HG02678 (cell line): Measurements from ENCODE around the gene PLXNA2.

Experiments used
- ATAC-seq: cut with Tn5 transposase; IDR thresholded peaks from one replicate; pipeline ENCODE4 v1.9.1; 2021; ENCODE audit warnings: mild to moderate bottlenecking, moderate library complexity; ENCODE audit not compliant: unreplicated experiment

Gene PLXNA2

GRCh38 chr1:208183977-208184911, 59.9 kb downstream of the PLXNA2 start:
- no peak for ATAC-seq

DNA sequence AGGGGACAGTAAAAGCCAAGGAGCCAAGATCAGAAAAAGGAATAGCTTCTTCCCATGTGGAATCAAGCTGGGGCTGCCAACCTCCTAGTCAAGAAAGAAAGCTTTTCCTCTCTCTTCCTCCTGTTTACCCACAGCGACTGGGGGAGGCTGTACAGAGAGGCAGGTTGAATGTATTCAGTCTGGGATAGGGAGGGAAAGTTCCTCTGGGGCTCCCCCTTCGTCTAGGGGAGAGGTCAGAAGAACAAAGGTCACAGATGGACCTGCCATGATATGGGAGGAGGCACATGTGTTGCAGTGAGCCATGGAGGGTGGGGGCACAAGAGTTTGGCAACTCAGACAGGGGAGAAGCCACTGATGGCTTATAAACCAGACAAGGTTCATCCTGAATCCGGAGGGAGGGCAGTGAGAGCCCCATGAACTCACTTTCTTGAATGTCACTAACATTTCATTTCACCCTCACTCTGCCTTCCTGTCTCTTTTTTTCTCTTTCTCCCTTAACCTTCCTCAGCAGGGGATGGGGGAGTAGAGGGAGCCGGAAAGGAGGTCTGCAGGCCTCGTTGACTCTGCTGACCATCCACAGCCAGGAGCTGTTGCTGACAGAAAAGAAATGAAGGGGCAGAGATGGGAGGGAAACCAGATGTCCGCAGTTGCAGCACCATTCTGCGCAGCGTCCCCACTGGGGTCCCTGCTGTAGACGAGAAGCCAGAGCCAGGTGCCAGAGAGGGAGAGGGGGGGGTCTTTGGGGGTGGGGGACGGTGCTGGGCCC, 61.1 kb downstream of the PLXNA2 start:
- no peak for ATAC-seq

DNA sequence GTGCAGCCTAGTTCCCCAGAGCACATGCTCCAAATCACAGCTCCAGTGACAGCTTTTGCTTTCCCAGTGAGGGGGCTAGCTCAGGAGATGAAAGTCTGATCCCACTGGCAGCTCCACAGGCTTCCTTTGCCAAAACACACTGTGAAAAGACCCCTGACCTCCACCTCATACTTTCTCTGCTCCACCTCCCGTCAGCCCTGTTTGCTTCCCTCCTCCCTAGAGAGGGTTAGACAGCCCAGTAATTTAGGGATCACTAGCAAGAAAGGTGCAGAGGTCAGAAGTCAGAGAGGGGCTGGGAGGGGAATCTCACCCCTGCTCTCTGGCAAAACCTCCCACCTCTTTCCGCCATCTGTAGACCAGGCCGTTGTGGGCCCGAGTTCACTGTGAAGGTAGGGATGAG, 62.8 kb downstream of the PLXNA2 start:
- ATAC-seq, result no peak

DNA sequence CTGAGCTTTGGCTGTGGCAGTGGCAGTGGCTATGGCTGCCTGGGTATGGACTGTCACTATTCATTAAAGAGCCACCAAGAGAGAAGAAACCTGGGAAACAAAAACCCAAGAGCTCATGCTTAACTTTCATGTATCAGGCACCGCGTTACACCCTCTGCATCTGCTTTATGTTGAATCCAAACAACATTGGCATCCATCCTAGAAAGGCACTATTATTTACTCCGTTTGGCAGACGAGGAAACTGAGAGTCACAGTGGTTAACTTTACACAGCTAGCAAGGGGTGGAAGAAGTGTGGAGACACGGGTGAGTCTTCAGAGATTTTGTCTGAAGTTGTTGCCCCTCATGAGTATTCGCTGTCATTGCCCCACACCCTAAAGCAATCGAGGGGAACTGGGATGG, 63.8 kb downstream of the PLXNA2 start:
- no peak for ATAC-seq

GRCh38 chr1:208179961-208180409, 64.2 kb downstream of the PLXNA2 start:
- ATAC-seq, result no peak

DNA sequence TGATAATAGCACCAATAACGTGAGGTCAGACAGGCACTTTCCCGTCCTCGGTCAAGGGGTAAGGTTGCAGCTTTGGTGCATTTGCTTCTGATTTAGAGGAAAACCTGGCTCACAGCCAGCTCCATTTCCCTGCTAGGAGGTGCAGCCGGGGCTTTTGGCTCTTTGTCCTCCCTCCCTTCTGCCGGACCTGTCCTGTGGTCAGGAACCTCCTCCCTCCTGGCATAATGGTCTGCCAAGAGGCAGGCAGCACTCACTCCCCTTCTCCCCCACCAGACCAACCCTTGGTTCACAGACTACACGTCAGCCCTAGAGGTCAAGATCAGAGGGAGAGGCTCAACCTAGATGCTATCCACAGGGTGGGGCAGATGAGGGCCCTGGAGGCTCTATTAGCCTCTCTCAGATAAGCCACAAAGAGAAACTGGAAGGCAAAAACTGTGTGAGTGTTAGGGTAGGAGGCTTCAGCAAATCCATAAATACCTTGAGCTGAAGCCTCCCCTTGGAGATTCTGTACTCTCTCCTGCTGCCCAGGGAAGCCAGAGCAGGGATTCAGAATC, 64.8 kb downstream of the PLXNA2 start:
- no peak for ATAC-seq

DNA sequence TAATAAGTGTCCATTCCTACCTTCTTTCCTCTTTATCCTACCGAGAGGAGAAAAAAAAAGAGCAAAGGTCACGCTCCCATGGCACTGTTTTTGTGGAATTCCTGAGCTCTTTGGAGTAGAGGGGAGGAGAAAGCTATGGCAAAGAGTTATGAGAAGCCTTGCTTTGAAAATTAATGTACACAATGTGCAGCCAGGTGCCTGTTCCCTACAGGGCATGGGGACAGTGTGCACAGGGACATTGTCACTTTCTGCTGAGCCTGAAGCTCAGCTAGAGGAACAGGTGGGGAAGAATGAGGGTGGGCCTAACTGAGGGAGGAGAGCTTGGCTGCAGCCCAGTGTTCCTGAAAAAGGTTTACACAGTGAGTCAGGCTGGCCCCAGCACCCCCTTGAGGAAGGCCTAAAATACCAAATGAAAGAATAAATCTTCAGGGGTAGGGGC, 66.1 kb downstream of the PLXNA2 start:
- ATAC-seq, result no peak

- peak; percentile 82 for ATAC-seq
These were observed 66.5 kb downstream of the PLXNA2 start for GRCh38 chr1:208177656-208178055.

DNA sequence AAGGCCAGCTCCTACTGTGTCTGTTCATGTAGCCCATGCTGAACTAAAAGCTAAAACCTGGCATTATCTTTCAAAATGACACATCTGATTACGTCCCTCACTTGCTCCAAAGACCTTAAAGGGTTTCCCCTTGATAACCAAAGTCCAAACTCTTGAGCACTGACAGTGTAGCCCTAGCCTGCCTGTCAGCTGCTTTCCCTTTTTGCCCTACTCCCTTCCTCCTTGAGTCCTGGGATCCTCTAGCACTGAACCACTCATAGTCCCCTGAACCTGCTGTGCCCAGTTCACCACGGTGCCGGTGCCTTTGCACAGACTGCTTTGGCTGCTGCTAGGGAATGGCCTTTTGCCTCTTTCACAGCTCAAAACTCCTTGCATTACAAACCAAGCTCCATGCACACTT, 67.5 kb downstream of the PLXNA2 start:
- no peak for ATAC-seq

DNA sequence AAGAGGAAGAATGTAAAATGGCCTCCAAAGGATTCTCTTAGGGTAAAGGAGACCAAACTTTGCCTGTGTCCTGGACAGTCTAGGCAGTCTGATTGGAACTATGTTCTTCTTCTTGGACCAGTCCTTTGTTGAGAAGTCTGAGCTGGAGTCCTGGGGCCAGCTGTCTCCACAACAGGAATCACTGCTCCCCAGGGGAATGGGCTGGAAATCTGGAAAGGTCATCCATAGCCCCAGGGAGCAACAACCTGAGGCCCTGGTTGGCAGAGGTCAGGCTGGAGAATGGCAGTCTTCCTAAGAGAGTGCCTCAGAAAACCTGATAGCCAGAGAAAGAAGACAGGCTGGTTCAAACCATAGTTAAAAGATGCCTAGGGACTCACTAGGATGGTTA, 68.7 kb downstream of the PLXNA2 start:
- ATAC-seq, result no peak

GRCh38 chr1:208174731-208175507, 69.3 kb downstream of the PLXNA2 start:
- ATAC-seq, result no peak

- ATAC-seq, result no peak
These were observed 70.0 kb downstream of the PLXNA2 start for GRCh38 chr1:208174200-208174599.

DNA sequence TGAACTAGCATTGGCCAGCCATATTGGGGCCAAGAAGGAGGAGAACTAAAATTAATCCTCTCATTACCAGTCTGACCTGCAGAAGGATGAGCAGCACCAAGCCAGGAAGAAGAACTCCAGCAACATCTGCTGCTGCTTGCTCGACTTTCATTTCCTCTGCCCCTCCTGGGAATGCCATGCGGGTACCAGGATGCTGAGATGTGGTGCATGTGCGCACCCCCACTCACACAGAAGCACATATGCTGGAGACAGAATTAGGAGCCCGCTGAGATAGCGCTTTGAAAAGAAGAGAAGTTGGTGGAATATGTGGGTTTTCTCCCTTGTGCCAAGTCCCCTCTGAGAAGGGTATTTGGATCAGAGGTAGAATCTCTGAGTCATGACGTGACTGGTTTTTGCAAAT, 70.4 kb downstream of the PLXNA2 start:
- no peak for ATAC-seq

- no peak for ATAC-seq
These were observed 71.6 kb downstream of the PLXNA2 start for GRCh38 chr1:208172423-208173145.

DNA sequence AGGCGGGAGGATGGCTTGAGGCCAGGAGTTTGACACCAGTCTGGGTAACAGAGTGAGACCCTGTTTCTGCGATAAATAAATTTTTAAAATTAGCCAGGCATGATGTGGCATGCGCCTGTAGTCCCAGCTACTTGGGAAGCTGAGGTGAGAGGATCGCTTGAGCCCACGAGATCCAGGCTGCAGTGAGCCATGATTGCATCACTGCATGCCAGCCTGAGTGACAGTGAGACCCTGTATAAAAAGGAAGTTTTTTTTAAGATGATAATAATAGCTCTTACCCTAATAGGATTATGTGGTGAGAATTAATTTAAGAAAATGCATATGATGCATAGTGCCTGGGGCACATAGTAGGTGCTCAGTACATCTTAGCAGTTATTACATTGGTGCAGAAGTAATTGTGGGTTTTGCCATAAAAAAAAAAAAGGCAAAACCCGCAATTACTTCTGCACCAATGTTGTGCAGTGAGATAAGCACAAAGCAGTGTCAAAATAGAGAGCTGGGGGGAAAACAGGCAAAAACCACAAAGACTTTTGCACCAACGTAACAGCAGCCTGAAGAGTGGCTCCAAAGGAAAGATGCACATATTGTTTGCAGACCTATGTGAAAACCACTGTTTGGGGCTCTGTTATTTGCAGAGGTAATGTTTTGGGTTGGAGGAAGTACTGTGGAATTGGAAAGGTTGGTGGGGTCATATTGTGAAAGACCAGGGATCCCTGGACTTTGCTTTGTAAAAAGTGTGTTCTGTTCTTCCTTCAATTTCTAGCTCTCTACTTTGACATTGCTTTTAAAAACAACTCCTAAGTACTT, 72.4 kb downstream of the PLXNA2 start:
- ATAC-seq, result no peak

DNA sequence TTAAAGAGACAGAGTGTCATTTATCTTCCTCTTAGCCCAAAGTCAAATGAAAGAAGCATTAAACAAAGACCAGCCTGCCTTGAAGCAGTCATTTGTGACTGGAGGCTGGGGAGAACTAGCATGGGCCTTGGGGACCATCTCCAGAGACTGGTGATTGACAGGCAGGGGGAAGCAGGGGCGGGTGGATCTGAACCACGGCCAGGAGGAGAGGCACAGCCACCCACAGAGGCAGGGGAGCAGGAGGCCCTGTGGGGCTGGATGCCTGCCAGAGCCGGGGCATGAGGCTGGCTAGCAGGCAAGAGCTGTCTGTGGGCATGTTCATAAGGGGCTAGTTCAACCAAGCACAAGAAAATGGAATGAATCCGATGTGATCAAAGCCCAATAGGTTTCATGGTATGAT, 73.9 kb downstream of the PLXNA2 start:
- no peak for ATAC-seq

DNA sequence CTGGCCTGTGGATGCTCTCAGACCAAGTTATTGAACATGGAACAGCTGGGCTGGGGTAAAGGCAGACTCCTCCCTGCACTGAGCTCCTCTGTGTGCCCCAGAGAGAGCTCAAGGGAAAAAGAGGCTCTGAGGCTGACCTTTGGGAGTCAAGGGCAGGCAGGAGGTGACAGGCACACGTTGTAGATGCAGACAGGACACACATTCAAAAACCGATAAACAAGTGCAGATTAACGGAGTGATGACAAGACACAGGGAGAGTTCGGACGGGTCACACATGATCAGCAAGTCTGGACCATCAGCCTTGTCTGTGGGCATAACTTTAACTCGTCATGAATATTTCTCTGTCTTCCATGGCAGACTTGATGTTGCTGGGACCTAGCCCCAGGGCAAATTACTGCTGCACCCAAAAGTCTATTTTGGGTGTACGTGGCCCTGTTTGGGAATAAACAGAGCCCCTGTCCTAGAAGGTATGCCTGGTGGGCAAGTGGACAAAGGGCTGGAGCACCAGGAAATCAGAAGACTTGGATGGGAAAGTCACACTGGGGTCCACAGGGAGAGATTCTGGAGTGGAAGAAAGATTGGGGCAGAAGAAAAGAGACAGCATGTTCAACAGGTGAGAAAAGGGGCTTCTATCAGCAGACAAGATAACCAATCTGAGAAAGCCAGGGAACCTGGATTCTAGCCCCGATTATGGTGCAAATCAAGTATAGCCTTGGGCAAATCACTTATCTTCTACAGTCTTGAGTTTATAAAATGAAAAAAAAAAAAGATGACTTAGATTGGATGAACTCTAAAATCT, 74.9 kb downstream of the PLXNA2 start:
- ATAC-seq, result no peak

- no peak for ATAC-seq
These were observed 76.8 kb downstream of the PLXNA2 start for GRCh38 chr1:208167261-208167869.
